ENCODE results near the gene TAS2R39. TPM values are rescaled to one million over a fixed set of nuclear protein-coding genes. Genes with fewer than 3 reads are reported as not detected.
"Not testable (repeated sequence)": the region's sequence is repeated elsewhere in the genome, so short reads cannot be mapped to it uniquely, and the experiment has no call there.

Gene TAS2R39
- total and polyA plus RNA-seq, 3 experiments from 2014 or later, result not detected

DNA sequence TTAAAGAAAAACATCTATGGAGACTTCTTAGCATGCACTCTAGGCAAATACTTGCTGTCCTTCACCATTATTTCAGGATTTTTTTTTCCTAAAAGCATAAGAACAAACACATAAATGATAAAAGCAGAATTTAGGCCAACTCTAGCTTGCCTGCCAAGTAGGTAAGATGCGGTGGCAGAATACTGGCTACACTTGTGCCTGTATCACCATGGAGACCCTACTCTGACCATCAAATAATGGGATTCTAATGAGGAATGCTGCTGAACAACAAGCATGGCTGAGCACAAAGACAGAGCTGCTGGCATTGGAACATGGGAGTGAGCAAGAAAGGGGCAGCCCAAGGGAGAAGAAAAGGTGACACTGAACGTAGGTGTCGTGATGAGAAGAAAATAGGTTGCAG, 20.2 kb downstream of the TAS2R39 start:
- POLR2A ChIA-PET, result no interaction called here
- Histone ChIP-seq H3K27ac (ENCODE audit: low read depth, low read length) (no peak overlapping the region), H3K4me3 (ENCODE audit: low read length) (no peak overlapping the region), H3K9me3 (ENCODE audit: low read length) (no peaks in the 10 kb centered on the region), H3K27me3 (ENCODE audit: insufficient read depth, low read length, poor library complexity, severe bottlenecking) (no peaks in the 10 kb centered on the region), H3K36me3 (ENCODE audit: insufficient read depth, low read length) (no peaks in the 10 kb centered on the region), H3K4me1 (ENCODE audit: insufficient read depth, low read length) (peaks cover 16% of the 10 kb centered on the region)
- Mint-ChIP-seq H3K4me1 (peaks cover 11 to 15% (median 14%) of the 10 kb centered on the region in 3 donors), H3K9me3 (no peaks in the 10 kb centered on the region), H3K4me3 (no peak overlapping the region), H3K27ac (no peak overlapping the region), H3K27me3 (peaks cover 8 to 51% of the 10 kb centered on the region in 2 donors), H3K36me3 (no peaks in the 10 kb centered on the region)
- CTCF ChIA-PET, result interaction anchor here (2.5 kb wide), 1 partner anchor 12 kb away, joined by 11 read pairs; no protein-coding TSS in a partner anchor
- DNase-seq, result no peak

DNA sequence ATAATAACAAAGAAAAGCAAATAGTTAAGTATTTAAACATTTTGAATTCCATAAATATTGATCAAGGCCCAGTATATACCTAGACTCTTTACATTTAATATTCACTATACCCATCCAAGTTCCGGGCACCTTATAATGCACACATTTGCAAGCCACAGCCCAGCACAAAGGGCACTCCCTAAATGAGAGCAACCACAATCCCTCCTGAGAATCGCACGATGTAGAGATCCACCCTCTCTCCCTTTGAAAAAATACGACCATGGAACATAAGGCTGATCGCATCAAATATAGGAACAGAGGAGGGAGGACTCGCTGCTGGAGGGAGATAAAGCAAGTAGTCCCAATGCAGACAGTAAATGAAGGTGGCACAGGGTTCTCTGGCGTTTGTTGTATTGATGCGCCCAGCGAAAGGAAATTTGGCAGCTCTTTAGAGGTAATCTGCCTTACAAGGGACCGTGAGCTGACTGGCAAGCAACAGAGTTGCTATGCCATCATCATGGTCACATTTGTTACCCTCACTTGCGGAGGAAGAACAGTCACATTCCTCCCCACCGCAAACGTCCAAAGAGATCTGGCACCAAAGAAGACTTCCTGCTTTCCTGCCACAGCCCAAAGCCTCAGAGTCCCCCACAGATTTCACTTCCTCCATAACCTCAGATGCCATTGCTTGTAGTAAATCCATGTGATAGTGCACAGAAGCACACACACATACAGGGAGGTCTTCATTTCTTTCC, 22.5 kb downstream of the TAS2R39 start:
- H3K36me3 Mint-ChIP-seq, result no peaks in the 10 kb centered on the region
- CTCF ChIA-PET, result interaction anchor here (1.4 kb wide), 1 partner anchor 9 kb away, joined by 6 read pairs; no protein-coding TSS in a partner anchor
- peaks cover 16% of the 10 kb centered on the region for H3K4me1 ChIP-seq (ENCODE audit: insufficient read depth, low read length)
- no peaks in the 10 kb centered on the region for H3K9me3 Mint-ChIP-seq
- H3K4me3 Mint-ChIP-seq, result peak overlapping the region in 5 of 7 donors; percentile 6 to 49 (median 15)
- H3K27me3 Mint-ChIP-seq, result peaks cover 5 to 30% of the 10 kb centered on the region in 2 donors
- peak overlapping the region in 3 of 8 donors; percentile 3 to 44 (median 40) for H3K27ac Mint-ChIP-seq
- POLR2A ChIA-PET, result no interaction called here
- H3K9me3 ChIP-seq (ENCODE audit: low read length), result no peaks in the 10 kb centered on the region
- DNase-seq, result peak in 2 of 5 donors; percentile 28 to 33
- no peaks in the 10 kb centered on the region for H3K27me3 ChIP-seq (ENCODE audit: insufficient read depth, low read length, poor library complexity, severe bottlenecking)
- H3K36me3 ChIP-seq (ENCODE audit: insufficient read depth, low read length), result no peaks in the 10 kb centered on the region
- H3K27ac ChIP-seq (ENCODE audit: low read depth, low read length), result no peak overlapping the region
- H3K4me1 Mint-ChIP-seq, result peaks cover 11 to 15% (median 14%) of the 10 kb centered on the region in 3 donors
- no peak overlapping the region for H3K4me3 ChIP-seq (ENCODE audit: low read length)

DNA sequence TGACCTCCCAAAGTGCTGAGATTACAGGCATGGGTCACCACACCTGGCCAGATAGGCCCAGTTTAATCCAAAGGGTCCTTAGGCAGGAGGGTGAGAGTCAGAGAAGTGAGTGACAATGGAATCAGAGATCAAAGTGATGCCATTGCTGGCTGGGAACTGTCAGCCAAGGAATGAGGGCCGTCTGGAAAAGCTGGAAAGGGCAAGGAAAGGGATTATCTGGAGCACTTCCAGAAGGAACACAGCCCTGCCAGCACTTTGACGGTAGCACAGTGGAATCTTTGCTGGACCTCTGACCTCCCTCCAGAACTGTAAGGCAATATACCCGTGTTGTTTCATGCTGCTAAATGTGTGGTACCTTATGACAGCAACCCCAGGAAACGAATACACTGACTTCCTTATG, 27.3 kb downstream of the TAS2R39 start:
- no peaks in the 10 kb centered on the region for H3K9me3 ChIP-seq (ENCODE audit: low read length)
- peaks cover 8 to 9% (median 8%) of the 10 kb centered on the region in 3 donors for H3K4me1 Mint-ChIP-seq
- H3K4me3 Mint-ChIP-seq, result no peak overlapping the region
- no peaks in the 10 kb centered on the region for H3K36me3 Mint-ChIP-seq
- H3K27ac ChIP-seq (ENCODE audit: low read depth, low read length), result no peak overlapping the region
- H3K4me3 ChIP-seq (ENCODE audit: low read length), result no peak overlapping the region
- ChIA-PET CTCF (no interaction called here), POLR2A (no interaction called here)
- peaks cover 8% of the 10 kb centered on the region for H3K4me1 ChIP-seq (ENCODE audit: insufficient read depth, low read length)
- H3K27ac Mint-ChIP-seq, result no peak overlapping the region
- H3K27me3 Mint-ChIP-seq, result peaks cover 0 to 3% of the 10 kb centered on the region in 2 donors
- no peaks in the 10 kb centered on the region for H3K36me3 ChIP-seq (ENCODE audit: insufficient read depth, low read length)
- no peak for DNase-seq
- no peaks in the 10 kb centered on the region for H3K27me3 ChIP-seq (ENCODE audit: insufficient read depth, low read length, poor library complexity, severe bottlenecking)
- H3K9me3 Mint-ChIP-seq, result no peaks in the 10 kb centered on the region

DNA sequence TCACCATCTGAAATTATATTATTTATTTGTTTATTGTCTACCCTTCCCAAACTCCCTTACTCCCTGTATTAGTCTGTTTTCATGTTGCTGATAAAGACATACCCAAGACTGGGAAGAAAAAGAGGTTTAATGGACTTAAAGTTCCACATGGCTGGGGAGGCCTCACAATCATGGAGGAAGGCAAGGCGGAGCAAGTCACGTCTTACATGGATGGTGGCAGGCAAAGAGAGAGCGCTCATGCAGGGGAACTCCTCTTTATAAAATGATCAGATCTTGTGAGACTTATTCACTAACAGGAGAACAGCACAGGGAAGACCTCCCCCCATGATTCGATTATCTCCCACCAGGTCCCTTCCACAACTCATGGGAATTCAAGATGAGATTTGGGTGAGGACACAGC, 30.3 kb downstream of the TAS2R39 start:
- H3K27ac ChIP-seq (ENCODE audit: low read depth, low read length); H3K27me3 Mint-ChIP-seq; H3K4me1 ChIP-seq (ENCODE audit: insufficient read depth, low read length); H3K36me3 ChIP-seq (ENCODE audit: insufficient read depth, low read length); DNase-seq; H3K27me3 ChIP-seq (ENCODE audit: insufficient read depth, low read length, poor library complexity, severe bottlenecking); H3K4me3 ChIP-seq (ENCODE audit: low read length); POLR2A ChIA-PET; H3K9me3 Mint-ChIP-seq; H3K36me3 Mint-ChIP-seq; H3K9me3 ChIP-seq (ENCODE audit: low read length); H3K4me3 Mint-ChIP-seq; H3K27ac Mint-ChIP-seq; H3K4me1 Mint-ChIP-seq: not testable (repeated sequence)
- CTCF ChIA-PET, result interaction anchor here (2.0 to 3.1 kb wide), 3 partner anchors 206 to 332 kb away, joined by 14 to 70 read pairs (median 22); no protein-coding TSS in a partner anchor

DNA sequence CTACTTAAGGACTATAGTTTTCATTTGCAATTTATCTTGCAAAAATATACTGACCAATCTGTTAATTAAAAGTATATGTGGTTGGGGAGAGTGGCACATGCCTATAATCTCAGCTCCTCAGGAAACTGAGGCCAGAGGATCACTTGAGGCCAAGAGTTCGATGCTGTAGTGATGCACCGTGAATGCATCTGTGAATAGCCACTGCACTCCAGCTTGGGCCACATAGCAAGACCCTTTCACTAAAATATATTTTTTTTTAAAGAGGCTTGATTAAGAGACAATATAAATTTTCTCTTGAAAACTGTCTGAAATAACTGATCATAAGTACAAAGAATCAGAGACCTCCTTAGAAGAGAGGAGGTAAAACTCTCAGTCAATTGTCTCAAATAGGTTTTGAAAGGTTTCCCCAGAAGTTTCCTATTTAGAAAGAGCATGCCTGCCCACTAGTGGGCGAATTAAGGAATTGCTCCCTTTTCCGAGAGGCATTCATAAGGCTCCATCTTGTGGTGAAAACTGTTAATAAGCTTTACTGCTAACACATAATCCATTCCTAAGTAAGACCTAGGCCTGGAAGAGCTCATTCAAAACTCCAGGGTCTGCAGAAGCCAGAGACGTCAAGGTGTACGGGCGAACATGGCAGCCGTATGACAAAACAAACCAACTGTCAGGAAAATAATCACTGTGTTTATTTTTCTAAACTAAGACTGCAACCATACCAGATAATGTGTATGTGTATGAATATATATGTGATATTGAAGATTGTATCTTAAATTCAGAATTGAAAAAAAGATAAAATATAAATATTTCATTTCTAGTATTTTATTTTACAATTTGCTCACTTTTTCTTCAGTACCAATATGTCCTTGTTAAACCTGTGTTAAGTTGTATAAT, 31.8 kb downstream of the TAS2R39 start:
- CTCF ChIA-PET, result interaction anchor here (0.6 to 3.1 kb wide), 41 partner anchors 9 to 1239 kb away, joined by 3 to 70 read pairs (median 4); no protein-coding TSS in a partner anchor
- no peaks in the 10 kb centered on the region for H3K36me3 Mint-ChIP-seq
- no peaks in the 10 kb centered on the region for H3K9me3 Mint-ChIP-seq
- Histone ChIP-seq H3K27me3 (ENCODE audit: insufficient read depth, low read length, poor library complexity, severe bottlenecking) (no peaks in the 10 kb centered on the region), H3K4me3 (ENCODE audit: low read length) (no peak overlapping the region), H3K9me3 (ENCODE audit: low read length) (no peaks in the 10 kb centered on the region), H3K4me1 (ENCODE audit: insufficient read depth, low read length) (no peaks in the 10 kb centered on the region), H3K36me3 (ENCODE audit: insufficient read depth, low read length) (no peaks in the 10 kb centered on the region), H3K27ac (ENCODE audit: low read depth, low read length) (no peak overlapping the region)
- H3K4me1 Mint-ChIP-seq, result no peaks in the 10 kb centered on the region
- peaks cover 0 to 10% of the 10 kb centered on the region in 2 donors for H3K27me3 Mint-ChIP-seq
- POLR2A ChIA-PET, result no interaction called here
- H3K27ac Mint-ChIP-seq, result peak overlapping the region in 1 of 8 donors; percentile 15
- DNase-seq, result peak; percentile 25 to 73 (median 68)
- no peak overlapping the region for H3K4me3 Mint-ChIP-seq

DNA sequence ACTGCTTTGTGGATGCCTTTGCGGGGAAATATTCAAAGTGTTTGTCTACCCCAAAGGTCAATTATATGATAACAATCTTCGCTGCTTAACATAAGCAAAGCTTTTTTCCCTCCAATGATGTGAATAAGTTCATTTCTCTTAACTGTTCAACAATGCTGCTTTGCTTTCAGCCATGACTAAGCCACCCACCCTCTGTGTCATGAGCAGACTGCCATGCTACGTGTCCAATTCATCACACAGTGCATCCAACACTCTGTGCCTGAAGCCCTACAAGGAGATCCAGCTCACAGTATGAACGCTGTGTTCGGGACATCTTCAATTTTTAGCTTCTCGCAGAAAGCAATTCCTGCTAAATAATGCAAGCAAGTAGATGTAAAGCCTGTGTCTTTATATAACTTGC, 32.9 kb downstream of the TAS2R39 start:
- Histone ChIP-seq H3K36me3 (ENCODE audit: insufficient read depth, low read length) (no peaks in the 10 kb centered on the region), H3K9me3 (ENCODE audit: low read length) (no peaks in the 10 kb centered on the region), H3K27me3 (ENCODE audit: insufficient read depth, low read length, poor library complexity, severe bottlenecking) (no peaks in the 10 kb centered on the region), H3K27ac (ENCODE audit: low read depth, low read length) (no peak overlapping the region), H3K4me1 (ENCODE audit: insufficient read depth, low read length) (no peaks in the 10 kb centered on the region), H3K4me3 (ENCODE audit: low read length) (no peak overlapping the region)
- no peak overlapping the region for H3K4me3 Mint-ChIP-seq
- no peak for DNase-seq
- no peaks in the 10 kb centered on the region for H3K36me3 Mint-ChIP-seq
- no peaks in the 10 kb centered on the region for H3K9me3 Mint-ChIP-seq
- H3K27ac Mint-ChIP-seq, result no peak overlapping the region
- ChIA-PET POLR2A (no interaction called here), CTCF (interaction anchor here (1.0 to 3.1 kb wide), 12 partner anchors 13 to 918 kb away, joined by 3 to 70 read pairs (median 8); no protein-coding TSS in a partner anchor)
- peaks cover 0 to 10% of the 10 kb centered on the region in 2 donors for H3K27me3 Mint-ChIP-seq
- no peaks in the 10 kb centered on the region for H3K4me1 Mint-ChIP-seq

DNA sequence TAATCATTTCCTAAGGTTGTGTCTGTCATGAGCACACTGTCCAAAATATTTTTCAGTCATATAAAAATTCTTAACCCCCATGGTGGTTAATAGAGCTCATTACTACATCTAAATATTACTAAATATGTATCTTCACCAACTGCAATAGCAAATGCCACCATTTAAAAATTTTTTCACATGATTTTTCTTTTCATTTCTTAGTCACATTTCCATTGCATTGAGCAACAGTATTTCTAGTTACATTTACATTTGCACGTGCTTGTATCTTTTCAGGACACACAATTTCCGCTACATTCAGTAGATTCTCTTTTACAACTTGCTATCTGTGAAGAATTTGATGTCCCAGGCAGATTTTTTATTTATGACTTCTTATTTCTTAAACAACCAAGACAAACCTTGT, 33.5 kb downstream of the TAS2R39 start:
- Mint-ChIP-seq H3K27me3 (peaks cover 0 to 14% of the 10 kb centered on the region in 2 donors), H3K4me1 (no peaks in the 10 kb centered on the region), H3K4me3 (no peak overlapping the region), H3K36me3 (no peaks in the 10 kb centered on the region), H3K9me3 (no peaks in the 10 kb centered on the region), H3K27ac (no peak overlapping the region)
- Histone ChIP-seq H3K36me3 (ENCODE audit: insufficient read depth, low read length) (no peaks in the 10 kb centered on the region), H3K4me3 (ENCODE audit: low read length) (no peak overlapping the region), H3K4me1 (ENCODE audit: insufficient read depth, low read length) (no peaks in the 10 kb centered on the region), H3K9me3 (ENCODE audit: low read length) (no peaks in the 10 kb centered on the region), H3K27ac (ENCODE audit: low read depth, low read length) (no peak overlapping the region), H3K27me3 (ENCODE audit: insufficient read depth, low read length, poor library complexity, severe bottlenecking) (no peaks in the 10 kb centered on the region)
- ChIA-PET CTCF (interaction anchor here (1.3 to 3.1 kb wide), 6 partner anchors 12 to 913 kb away, joined by 3 to 70 read pairs (median 10); no protein-coding TSS in a partner anchor), POLR2A (no interaction called here)
- DNase-seq, result no peak

DNA sequence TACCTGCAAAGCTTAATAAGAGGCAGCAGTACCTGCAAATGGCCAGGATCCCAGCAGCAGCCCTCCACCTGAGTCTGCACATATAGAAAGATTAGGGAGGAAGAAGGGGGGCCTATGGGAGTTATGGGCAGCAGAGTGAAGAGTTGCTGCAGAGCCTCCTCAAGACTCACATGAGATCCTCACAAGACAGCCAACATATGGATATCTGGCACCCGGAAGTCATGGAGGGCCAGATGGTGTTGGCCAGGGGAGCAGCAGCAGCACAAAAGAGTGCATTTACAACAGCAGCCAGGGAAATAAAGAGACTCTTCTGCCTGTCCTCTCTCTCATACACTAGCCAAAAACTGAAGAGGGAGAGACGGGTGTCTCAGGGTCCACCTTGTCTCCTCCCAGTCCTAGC, 34.6 kb downstream of the TAS2R39 start:
- Mint-ChIP-seq H3K4me3 (no peak overlapping the region), H3K9me3 (no peaks in the 10 kb centered on the region), H3K4me1 (no peaks in the 10 kb centered on the region), H3K36me3 (no peaks in the 10 kb centered on the region), H3K27ac (no peak overlapping the region), H3K27me3 (peaks cover 5 to 23% of the 10 kb centered on the region in 2 donors)
- H3K27me3 ChIP-seq (ENCODE audit: insufficient read depth, low read length, poor library complexity, severe bottlenecking), result no peaks in the 10 kb centered on the region
- H3K27ac ChIP-seq (ENCODE audit: low read depth, low read length), result no peak overlapping the region
- DNase-seq, result no peak
- ChIA-PET POLR2A (no interaction called here), CTCF (interaction anchor here (1.0 to 1.5 kb wide), 2 partner anchors 23 to 128 kb away, joined by 3 to 4 read pairs; no protein-coding TSS in a partner anchor)
- H3K9me3 ChIP-seq (ENCODE audit: low read length), result no peaks in the 10 kb centered on the region
- H3K4me3 ChIP-seq (ENCODE audit: low read length), result no peak overlapping the region
- H3K36me3 ChIP-seq (ENCODE audit: insufficient read depth, low read length), result no peaks in the 10 kb centered on the region
- no peaks in the 10 kb centered on the region for H3K4me1 ChIP-seq (ENCODE audit: insufficient read depth, low read length)
